ENCODE data around the gene DPT.

Gene DPT

DNA sequence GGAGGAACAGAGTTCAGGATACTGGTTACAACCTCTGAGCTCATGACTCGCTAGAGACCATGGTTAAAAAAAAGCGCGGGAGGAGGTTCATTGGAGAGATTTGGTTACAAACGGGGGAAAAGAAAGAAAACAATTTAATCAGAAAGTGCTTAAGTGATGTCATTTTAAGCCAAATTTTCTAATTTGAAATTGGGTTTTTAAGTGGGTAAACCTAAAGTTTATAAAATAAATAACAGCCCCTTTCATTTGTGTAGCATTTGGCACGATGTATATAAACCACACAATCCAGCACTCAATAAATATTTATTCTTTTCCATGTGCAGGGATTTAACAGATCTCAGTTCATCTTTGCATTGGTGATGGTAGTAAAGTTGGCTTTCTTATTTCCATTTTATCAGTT lies 7.0 kb upstream of the DPT start:
- no peak for DNase-seq (ENCODE audit: low read depth)

DNA sequence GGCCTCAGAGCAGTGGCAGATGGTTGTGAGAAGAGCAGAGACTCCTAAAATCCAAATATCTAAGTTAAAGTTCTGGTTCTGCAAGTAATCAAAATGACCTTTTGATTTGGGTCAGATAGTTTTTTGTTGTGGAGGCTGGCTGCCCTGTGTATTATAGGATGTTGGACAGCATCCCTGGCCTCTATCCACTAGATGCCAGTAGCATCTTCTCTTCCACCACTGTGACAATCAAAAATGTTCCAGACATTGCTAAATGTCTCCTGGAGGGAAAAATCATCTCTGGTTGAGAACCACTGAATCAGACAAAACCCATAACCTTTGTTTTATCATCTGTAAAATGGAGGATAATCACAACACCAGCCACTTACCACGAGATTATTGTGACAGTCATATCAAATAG lies 5.9 kb upstream of the DPT start:
- DNase-seq (ENCODE audit: low read depth) = no peak

DNA sequence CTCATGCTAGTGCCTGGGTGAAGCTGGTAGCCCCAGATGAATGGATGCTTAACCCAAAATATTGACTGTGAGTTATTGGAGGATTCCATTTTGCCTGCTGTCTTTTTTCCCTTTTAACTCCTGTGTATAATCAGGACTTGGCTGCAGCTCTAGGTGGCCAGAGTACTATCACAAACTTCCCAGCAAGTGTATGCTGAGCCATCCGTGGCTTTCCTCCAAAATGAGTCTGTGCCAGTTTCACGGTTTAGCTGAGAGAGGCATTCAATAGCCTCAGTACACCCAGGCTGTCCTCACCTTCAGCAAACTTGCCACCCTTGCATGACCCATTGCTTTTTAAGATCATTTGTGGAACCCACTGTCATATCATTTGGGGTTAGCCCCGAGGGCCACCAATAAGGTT lies 5.3 kb upstream of the DPT start:
- DNase-seq (ENCODE audit: low read depth) = no peak

DNA sequence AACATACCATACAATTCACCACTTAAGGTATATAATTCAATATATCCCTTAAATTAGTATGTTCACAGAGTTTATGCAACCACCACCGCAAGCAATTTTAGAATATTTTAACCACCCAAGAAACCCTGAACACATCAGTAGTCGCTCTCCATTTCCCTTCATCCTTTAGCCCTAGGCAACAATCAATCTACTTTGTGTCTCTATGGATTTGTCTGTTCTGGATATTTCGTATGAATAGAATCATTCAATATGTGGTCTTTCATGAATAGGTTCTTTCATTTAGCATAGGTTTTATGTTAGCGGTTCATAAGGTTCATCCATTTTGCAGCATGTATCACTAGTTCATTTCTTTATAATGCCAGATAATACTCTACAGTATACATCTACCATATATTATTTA lies 4.2 kb upstream of the DPT start:
- DNase-seq (ENCODE audit: low read depth) = no peak

- no peak for DNase-seq (ENCODE audit: low read depth)
These were observed 3.7 kb upstream of the DPT start for GRCh38 chr1:168732736-168733135.

DNA sequence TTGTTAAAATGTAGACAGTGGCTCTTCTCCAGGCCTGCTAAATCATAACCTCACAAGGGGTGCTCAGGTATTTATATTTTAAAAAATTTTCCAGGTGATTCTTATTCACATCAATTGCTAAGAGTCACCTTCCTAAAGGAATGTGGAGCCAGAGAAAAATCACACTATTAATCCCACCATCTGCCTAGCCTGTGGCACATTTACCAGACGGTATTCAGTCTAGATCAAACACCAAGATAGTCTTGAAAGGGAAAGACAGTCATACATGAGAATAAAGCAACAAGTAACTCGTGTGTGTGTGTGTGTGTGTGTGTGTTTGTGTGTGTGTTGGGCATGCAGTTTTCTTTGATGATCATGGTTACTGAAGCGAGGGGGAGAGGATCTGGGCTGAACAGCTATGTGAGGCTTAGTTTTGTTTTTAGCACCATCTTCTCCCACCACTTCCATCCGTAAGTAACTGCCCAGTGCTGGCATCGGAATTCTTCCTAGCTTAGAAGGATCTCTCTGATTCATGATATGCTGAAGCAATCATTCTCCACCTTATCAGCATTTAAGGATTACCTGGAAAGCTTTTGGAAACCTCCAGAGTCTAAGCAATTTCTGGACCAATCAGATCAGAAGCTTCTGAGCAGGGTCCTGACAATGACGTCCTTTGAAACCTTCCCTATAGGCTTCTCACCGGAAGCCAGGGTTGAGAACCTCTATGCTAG lies 2.4 kb upstream of the DPT start:
- DNase-seq (ENCODE audit: low read depth) = no peak

DNA sequence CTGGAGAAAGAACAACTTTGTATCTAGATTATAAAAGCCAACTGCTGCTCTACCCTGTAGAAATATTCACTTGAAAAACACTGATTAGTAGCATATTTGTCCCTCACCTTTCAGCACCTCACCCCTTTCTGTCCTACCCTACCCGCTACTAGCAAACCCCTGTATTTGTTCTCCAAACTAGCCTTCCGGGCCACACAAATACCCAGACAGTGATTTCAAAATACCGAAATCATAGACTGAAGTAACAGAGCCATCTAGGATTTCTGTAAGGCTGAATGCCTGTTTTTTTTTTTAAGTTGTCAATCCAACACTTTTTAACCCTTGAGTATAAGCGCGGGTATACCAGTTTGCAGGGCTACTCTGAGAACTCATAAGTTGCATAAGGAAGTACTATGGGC lies 398 bp upstream of the DPT start:
- no peak for DNase-seq (ENCODE audit: low read depth)

GRCh38 chr1:168726719-168727118 lies 2.3 kb downstream of the DPT start:
- no peak for DNase-seq (ENCODE audit: low read depth)

DNA sequence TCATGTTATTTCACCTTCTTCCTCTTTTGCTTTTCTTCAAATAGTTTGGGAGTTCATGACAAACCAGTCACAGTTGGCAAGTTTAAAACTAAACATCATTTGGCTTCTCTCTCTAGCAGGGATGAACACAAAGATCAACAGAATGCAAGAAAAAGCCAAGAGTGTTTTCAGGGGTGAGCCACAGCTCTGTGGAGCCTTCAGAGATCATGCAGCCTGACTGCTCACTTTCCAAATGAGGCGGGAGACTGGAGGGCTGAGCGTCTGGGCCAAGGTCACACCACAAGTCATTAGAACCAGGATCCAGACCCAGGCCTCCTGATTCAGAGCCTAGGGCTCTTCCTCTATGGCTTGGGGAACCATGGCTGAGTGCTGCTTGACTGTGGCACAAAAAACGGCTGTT lies 2.7 kb downstream of the DPT start:
- no peak for DNase-seq (ENCODE audit: low read depth)

DNA sequence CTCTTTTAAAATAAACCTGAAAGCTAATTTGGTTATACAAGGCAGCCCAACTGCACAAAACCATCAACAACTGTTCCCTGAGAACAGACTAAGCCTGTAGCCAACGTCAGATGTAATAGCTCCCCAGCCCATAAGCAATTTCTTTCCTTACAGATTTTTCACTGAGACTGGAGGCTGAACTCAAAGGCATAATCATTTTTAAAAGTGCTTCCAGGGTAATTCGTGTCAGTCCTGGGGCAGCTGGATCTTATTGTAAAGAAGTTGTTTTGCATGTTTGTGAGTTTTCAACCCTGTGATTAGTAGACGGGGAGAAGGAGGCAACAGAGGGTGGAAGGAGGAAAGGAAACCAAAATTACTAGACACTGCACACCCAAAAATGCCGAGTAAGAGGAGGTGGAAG lies 3.2 kb downstream of the DPT start:
- no peak for DNase-seq (ENCODE audit: low read depth)

- DNase-seq (ENCODE audit: low read depth) = no peak
These were observed 3.9 kb downstream of the DPT start for GRCh38 chr1:168725060-168725459.

GRCh38 chr1:168723000-168723399 lies 6.0 kb downstream of the DPT start:
- DNase-seq (ENCODE audit: low read depth) = no peak

- no peak for DNase-seq (ENCODE audit: low read depth)
These were observed 8.2 kb downstream of the DPT start for GRCh38 chr1:168720839-168721238.

- peak; percentile 19 for DNase-seq (ENCODE audit: low read depth)
These were observed 9.5 kb downstream of the DPT start for GRCh38 chr1:168719306-168720111.

DNA sequence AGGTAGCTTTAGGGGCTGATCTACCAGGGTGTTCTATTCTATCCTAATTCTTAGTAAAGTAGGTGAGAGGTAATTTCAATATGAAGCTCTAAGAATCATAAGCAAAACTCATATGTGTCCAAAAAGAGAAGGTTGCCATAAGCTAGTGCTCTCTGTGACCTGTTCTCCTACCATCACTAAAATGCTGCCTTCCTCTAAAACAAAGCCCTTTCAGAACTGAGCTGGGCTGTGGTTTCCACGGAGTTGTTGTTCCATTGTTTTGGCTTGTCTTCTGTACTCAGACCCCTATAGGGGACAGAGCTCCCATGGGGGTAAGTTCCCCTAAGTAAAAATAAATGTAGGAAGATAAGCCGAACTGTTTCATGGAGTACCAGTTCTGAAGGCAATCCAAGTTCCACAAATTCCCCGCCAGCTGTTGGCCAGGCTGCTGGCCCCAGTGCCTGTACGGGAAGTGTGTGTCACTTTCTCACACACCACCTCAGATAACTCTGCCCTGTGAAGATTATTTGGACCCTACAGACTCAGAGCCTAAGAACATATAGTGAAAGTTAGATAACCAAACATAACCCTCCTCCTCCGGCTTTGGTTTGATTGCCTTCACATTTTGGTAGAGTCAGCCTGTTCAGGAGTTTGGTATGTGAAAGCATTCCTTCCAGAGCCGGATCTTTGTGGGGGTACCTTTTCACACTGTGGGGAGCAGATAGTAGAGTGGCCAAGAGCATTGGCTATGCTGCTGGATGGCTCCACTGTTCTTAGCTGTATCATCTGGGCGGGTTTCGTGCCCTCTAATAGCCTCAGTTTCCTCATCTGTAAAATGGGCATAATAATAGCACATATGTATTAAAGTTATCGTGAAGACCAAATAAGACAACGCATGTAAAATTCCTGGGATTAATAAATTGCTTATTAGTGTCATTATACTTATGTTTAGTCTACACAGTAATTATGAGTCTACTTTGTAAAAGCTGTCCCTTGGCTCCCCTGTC lies 10.8 kb downstream of the DPT start:
- DNase-seq (ENCODE audit: low read depth) = no peak

DNA sequence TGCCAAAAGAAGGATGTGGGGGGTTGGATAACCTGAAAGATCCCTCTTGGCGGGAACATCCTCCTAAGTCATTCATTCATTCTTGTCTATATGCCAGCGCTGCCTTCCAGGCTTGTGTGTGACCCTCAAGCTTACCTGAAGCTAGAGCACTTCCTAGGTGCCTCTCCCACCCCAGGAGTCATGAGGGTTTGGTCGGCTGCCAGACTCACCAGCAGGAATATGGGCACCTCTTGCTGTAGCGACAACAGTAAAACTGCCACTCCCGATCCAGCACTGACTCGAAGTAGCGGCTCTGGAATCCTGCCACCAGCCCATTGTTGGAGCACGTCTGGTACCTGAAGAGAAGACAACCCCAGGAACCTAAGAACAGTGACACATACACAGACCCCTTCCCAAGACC lies 15.0 kb downstream of the DPT start:
- no peak for DNase-seq (ENCODE audit: low read depth)

- DNase-seq (ENCODE audit: low read depth) = peak; percentile 85
These were observed 19.3 kb downstream of the DPT start for GRCh38 chr1:168709405-168710363.

GRCh38 chr1:168708698-168709404 lies 20.2 kb downstream of the DPT start:
- no peak for DNase-seq (ENCODE audit: low read depth)

- DNase-seq (ENCODE audit: low read depth) = no peak
These were observed 22.5 kb downstream of the DPT start for GRCh38 chr1:168706391-168706992.

- no peak for DNase-seq (ENCODE audit: low read depth)
These were observed 28.3 kb downstream of the DPT start for GRCh38 chr1:168700575-168701268.
